ENCODE measurements around the gene TET2. TPM values are rescaled to one million over a fixed set of nuclear protein-coding genes. Genes with fewer than 3 reads are reported as not detected.
A peak's percentile ranks its signal among the peaks of the same experiment; 100 is the strongest.

Gene TET2
- total RNA-seq, 2 donors from 2014 or later = 34.2 to 43.1 TPM

- H3K4me1 Mint-ChIP-seq (ENCODE audit: low read depth) = no peaks in the 10 kb centered on the region
- DNase-seq (no peak), ATAC-seq (replicated peaks in 1 of 2) (no peak)
- peaks cover 0 to 1% of the 10 kb centered on the region in 2 donors for H3K9me3 Mint-ChIP-seq
- no peaks in the 10 kb centered on the region for H3K36me3 Mint-ChIP-seq (ENCODE audit: insufficient read depth in 2 of 2)
- peaks cover 7% of the 10 kb centered on the region for H3K27me3 Mint-ChIP-seq (ENCODE audit: low read depth)
- no peak overlapping the region for H3K27ac Mint-ChIP-seq
- H3K4me3 Mint-ChIP-seq = no peak overlapping the region
Measured at GRCh38 chr4:105128208-105128607, 18.5 kb upstream of the TET2 start.

GRCh38 chr4:105129286-105130040 is 17.2 kb upstream of the TET2 start:
- ATAC-seq (replicated peaks in 1 of 2) (no peak), DNase-seq (no peak)
- Mint-ChIP-seq H3K9me3 (peaks cover 0 to 1% of the 10 kb centered on the region in 2 donors), H3K4me1 (ENCODE audit: low read depth) (peaks cover 3% of the 10 kb centered on the region), H3K27ac (no peak overlapping the region), H3K36me3 (ENCODE audit: insufficient read depth in 2 of 2) (no peaks in the 10 kb centered on the region), H3K27me3 (ENCODE audit: low read depth) (peaks cover 7% of the 10 kb centered on the region), H3K4me3 (no peak overlapping the region)

GRCh38 chr4:105130945-105131344 is 15.7 kb upstream of the TET2 start:
- no peak overlapping the region for H3K4me3 Mint-ChIP-seq
- H3K36me3 Mint-ChIP-seq (ENCODE audit: insufficient read depth in 2 of 2) = no peaks in the 10 kb centered on the region
- H3K27me3 Mint-ChIP-seq (ENCODE audit: low read depth) = peaks cover 7% of the 10 kb centered on the region
- H3K27ac Mint-ChIP-seq = no peak overlapping the region
- no peak for ATAC-seq (replicated peaks in 1 of 2)
- peaks cover 8% of the 10 kb centered on the region for H3K4me1 Mint-ChIP-seq (ENCODE audit: low read depth)
- no peak for DNase-seq
- H3K9me3 Mint-ChIP-seq = peaks cover 0 to 1% of the 10 kb centered on the region in 2 donors

- Mint-ChIP-seq H3K27ac (no peak overlapping the region), H3K4me1 (ENCODE audit: low read depth) (peaks cover 8% of the 10 kb centered on the region), H3K4me3 (no peak overlapping the region), H3K27me3 (ENCODE audit: low read depth) (no peaks in the 10 kb centered on the region), H3K36me3 (ENCODE audit: insufficient read depth in 2 of 2) (no peaks in the 10 kb centered on the region), H3K9me3 (peaks cover 0 to 1% of the 10 kb centered on the region in 2 donors)
- DNase-seq (no peak), ATAC-seq (replicated peaks in 1 of 2) (no peak)
Measured at GRCh38 chr4:105133976-105134375, 12.7 kb upstream of the TET2 start.

- Mint-ChIP-seq H3K27me3 (ENCODE audit: low read depth) (no peaks in the 10 kb centered on the region), H3K9me3 (no peaks in the 10 kb centered on the region), H3K4me3 (no peak overlapping the region), H3K4me1 (ENCODE audit: low read depth) (peaks cover 8% of the 10 kb centered on the region), H3K27ac (no peak overlapping the region), H3K36me3 (ENCODE audit: insufficient read depth in 2 of 2) (no peaks in the 10 kb centered on the region)
- no peak for ATAC-seq (replicated peaks in 1 of 2)
- DNase-seq = no peak
Measured at GRCh38 chr4:105135785-105136184, 10.9 kb upstream of the TET2 start.

- peak; percentile 85 to 92 for ATAC-seq (replicated peaks in 1 of 2)
- Mint-ChIP-seq H3K27me3 (ENCODE audit: low read depth) (no peaks in the 10 kb centered on the region), H3K4me1 (ENCODE audit: low read depth) (peaks cover 8% of the 10 kb centered on the region), H3K36me3 (ENCODE audit: insufficient read depth in 2 of 2) (no peaks in the 10 kb centered on the region), H3K9me3 (no peaks in the 10 kb centered on the region), H3K4me3 (no peak overlapping the region), H3K27ac (no peak overlapping the region)
- DNase-seq = peak in 1 of 2 donors; percentile 29
Measured at GRCh38 chr4:105137121-105137875, 9.4 kb upstream of the TET2 start.

- no peak overlapping the region for H3K27ac Mint-ChIP-seq
- H3K4me3 Mint-ChIP-seq = peak overlapping the region in 1 of 2 donors; percentile 39
- peaks cover 13% of the 10 kb centered on the region for H3K4me1 Mint-ChIP-seq (ENCODE audit: low read depth)
- H3K27me3 Mint-ChIP-seq (ENCODE audit: low read depth) = no peaks in the 10 kb centered on the region
- ATAC-seq (replicated peaks in 1 of 2) (no peak), DNase-seq (no peak)
- H3K36me3 Mint-ChIP-seq (ENCODE audit: insufficient read depth in 2 of 2) = no peaks in the 10 kb centered on the region
- H3K9me3 Mint-ChIP-seq = no peaks in the 10 kb centered on the region
Measured at GRCh38 chr4:105139646-105140045, 7.0 kb upstream of the TET2 start.

- ATAC-seq (replicated peaks in 1 of 2) (no peak), DNase-seq (peak; percentile 23 to 38)
- peaks cover 22% of the 10 kb centered on the region for H3K4me1 Mint-ChIP-seq (ENCODE audit: low read depth)
Measured at GRCh38 chr4:105140684-105141490, 5.8 kb upstream of the TET2 start.

GRCh38 chr4:105145156-105145902 is 1.3 kb upstream of the TET2 start:
- H3K27ac Mint-ChIP-seq = peak overlapping the region; percentile 97
- no peaks in the 10 kb centered on the region for H3K9me3 Mint-ChIP-seq
- H3K36me3 Mint-ChIP-seq (ENCODE audit: insufficient read depth in 2 of 2) = peaks cover 9 to 10% of the 10 kb centered on the region in 2 donors
- peak overlapping the region; percentile 84 to 95 for H3K4me3 Mint-ChIP-seq
- H3K27me3 Mint-ChIP-seq (ENCODE audit: low read depth) = no peaks in the 10 kb centered on the region
- no peak for DNase-seq
- H3K4me1 Mint-ChIP-seq (ENCODE audit: low read depth) = peaks cover 46% of the 10 kb centered on the region
- peak; percentile 1 for ATAC-seq (replicated peaks in 1 of 2)

More at GRCh38 chr4:105140684-105141490, 5.8 kb upstream of the TET2 start:
- Mint-ChIP-seq H3K9me3 (no peaks in the 10 kb centered on the region), H3K4me3 (no peak overlapping the region), H3K36me3 (ENCODE audit: insufficient read depth in 2 of 2) (peaks cover 0 to 2% of the 10 kb centered on the region in 2 donors), H3K27ac (no peak overlapping the region), H3K27me3 (ENCODE audit: low read depth) (no peaks in the 10 kb centered on the region)

- Mint-ChIP-seq H3K36me3 (ENCODE audit: insufficient read depth in 2 of 2) (peaks cover 9 to 10% of the 10 kb centered on the region in 2 donors), H3K27me3 (ENCODE audit: low read depth) (no peaks in the 10 kb centered on the region), H3K9me3 (no peaks in the 10 kb centered on the region), H3K27ac (peak overlapping the region; percentile 97), H3K4me3 (peak overlapping the region; percentile 84 to 95), H3K4me1 (ENCODE audit: low read depth) (peaks cover 52% of the 10 kb centered on the region)
- DNase-seq (peak; percentile 51 to 55), ATAC-seq (replicated peaks in 1 of 2) (peak; percentile 23 to 43)
Measured at GRCh38 chr4:105145903-105146275, 787 bp upstream of the TET2 start.

- DNase-seq (peak in 1 of 2 donors; percentile 5), ATAC-seq (replicated peaks in 1 of 2) (peak; percentile 3 to 5)
- peak overlapping the region; percentile 98 for H3K27ac Mint-ChIP-seq
- H3K4me1 Mint-ChIP-seq (ENCODE audit: low read depth) = peaks cover 54% of the 10 kb centered on the region
- no peaks in the 10 kb centered on the region for H3K27me3 Mint-ChIP-seq (ENCODE audit: low read depth)
- peaks cover 9 to 10% of the 10 kb centered on the region in 2 donors for H3K36me3 Mint-ChIP-seq (ENCODE audit: insufficient read depth in 2 of 2)
- H3K9me3 Mint-ChIP-seq = no peaks in the 10 kb centered on the region
- peak overlapping the region; percentile 84 to 92 for H3K4me3 Mint-ChIP-seq
Measured at GRCh38 chr4:105147016-105147552, 408 bp downstream of the TET2 start.

- no peaks in the 10 kb centered on the region for H3K9me3 Mint-ChIP-seq
- peaks cover 54% of the 10 kb centered on the region for H3K4me1 Mint-ChIP-seq (ENCODE audit: low read depth)
- H3K4me3 Mint-ChIP-seq = peak overlapping the region; percentile 84 to 92
- DNase-seq (peak; percentile 16 to 26), ATAC-seq (replicated peaks in 1 of 2) (no peak)
- peak overlapping the region; percentile 98 for H3K27ac Mint-ChIP-seq
- H3K27me3 Mint-ChIP-seq (ENCODE audit: low read depth) = no peaks in the 10 kb centered on the region
- H3K36me3 Mint-ChIP-seq (ENCODE audit: insufficient read depth in 2 of 2) = peaks cover 9 to 10% of the 10 kb centered on the region in 2 donors
Measured at GRCh38 chr4:105147553-105148161, 981 bp downstream of the TET2 start.

Data from activated T-cell treated with anti-CD3 and anti-CD28 coated beads, Interleukin-2, amount 50 U/mL, for 72 hours (primary cell).